Fibroblast of gingiva (primary cell): ENCODE data around the gene KIF1B.
"Not testable (repeated sequence)": the region's sequence is repeated elsewhere in the genome, so short reads cannot be mapped to it uniquely, and the experiment has no call there.

ENCODE experiments used
- DNase-seq: peaks from one replicate; pipeline ENCODE4 v3.0.0-alpha.2; 2011; ENCODE audit warnings: low read depth

Gene KIF1B

DNA sequence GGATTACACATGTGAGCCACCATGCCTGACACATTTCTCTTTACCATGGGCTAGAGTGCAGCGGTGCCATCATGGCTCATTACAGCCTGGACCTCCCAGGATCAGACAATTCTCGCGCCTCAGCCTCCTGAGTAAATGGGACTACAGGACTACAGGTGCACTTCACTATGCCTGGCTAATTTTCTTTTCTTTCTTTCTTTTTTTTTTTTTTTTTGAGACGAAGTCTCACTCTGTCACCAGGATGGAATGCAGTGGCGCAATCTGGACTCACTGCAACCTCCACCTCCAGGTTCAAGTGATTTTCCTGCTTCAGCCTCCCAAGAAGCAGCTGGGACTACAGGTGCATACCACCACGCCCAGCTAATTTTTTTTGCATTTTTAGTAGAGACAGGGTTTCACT, 14.8 kb upstream of the KIF1B start:
- no peak for DNase-seq

DNA sequence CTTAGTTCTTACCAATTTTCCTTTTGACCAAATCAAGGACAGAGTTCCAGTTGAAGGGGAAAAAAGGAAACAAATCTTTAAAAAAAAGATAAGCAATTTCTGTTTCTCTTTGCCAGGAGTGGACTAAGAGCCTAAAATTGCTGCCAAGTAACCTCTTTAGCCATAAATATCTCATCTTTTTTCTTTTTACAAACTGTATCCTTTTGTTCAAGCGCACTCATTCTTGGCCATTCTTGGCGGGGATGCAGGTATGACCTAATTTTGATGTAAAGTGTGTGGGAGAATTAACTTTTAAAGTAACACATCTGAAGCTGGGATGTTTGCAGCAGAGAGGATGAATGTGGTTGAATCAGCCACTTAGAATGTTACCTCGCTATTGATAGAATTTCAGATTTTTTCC, 13.4 kb upstream of the KIF1B start:
- no peak for DNase-seq

DNA sequence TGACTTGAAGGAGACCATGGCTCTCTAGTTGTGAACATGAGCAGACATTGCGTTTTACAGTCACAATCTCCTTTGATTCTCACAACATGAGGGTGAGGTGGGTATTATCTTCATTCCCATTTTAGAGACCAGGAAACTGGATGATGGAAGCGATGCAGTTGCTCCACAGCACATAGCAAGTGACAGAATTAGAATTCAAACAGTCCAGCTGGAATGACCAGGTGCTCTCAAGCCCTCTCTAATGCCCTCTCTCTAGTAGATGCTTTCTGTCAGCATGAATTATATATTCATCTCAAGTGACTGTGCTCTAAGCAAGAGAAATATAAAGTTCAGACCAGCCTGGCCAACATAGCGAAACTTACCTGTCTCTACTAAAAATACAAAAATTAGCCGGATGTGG, 9.8 kb upstream of the KIF1B start:
- DNase-seq = no peak

DNA sequence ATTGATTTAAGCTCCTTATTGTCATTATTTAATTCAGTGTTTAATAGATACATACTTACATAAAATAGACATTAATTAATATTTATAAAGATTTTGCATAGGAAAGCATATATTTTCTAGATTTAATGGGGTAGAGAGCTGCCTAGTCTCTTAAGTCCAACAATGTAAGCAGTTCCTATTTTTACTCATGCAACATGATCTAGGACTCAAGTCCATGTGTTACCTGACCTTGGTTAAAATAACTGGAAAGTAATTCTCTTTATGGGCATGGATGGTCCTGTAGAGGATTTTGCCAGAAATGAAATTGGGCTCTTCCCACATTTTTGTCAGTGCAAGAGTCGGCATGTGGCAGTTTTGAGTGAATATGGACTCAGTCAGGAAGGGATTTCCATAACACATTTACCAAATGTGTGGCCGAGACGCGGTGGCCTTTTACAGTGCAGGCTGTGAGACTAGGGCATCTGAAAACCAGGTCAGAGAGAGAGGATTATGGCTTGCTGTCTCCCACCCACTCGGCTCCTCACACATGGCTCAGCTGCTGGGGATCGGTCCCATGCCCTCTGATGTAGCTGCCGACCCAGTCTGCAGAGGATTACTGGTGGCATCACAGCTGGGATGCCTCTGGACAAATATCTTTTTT, 6.2 kb upstream of the KIF1B start:
- no peak for DNase-seq

DNA sequence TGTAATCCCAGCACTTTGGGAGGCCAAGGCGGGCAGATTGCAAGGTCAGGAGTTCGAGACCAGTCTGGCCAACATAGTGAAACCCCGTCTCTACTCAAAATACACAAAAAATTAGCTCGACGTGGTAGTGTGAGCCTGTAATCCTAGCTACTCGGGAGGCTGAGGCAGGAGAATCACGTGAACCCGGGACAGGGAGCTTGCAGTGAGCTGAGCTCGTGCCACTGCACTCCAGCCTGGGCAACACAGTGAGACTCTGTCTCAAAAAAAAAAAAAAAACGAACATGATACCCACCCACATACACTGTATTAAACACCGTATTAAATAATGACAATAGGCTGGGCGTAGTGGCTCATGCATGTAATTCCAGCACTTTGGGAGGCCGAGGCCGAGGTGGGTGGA, 5.2 kb upstream of the KIF1B start:
- DNase-seq = not testable (repeated sequence)

DNA sequence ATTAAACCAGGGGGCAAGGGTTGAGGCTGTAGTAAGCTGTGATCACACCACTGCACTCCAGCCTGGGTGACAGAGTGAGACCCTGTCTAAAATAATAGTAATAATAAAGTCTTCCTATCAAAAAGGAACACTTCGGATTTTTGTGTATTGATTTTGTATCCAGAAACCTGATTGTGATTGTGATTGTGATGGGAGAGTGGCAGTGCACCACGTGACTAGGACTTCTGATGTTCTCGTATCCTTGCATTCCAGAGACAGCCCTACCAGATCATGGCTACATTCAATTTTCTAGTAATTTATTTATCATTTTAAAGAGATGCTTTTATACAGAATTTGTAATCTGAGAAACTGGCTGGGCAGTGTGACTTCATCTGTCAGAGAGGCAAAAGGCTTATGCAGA, 2.6 kb upstream of the KIF1B start:
- no peak for DNase-seq

DNA sequence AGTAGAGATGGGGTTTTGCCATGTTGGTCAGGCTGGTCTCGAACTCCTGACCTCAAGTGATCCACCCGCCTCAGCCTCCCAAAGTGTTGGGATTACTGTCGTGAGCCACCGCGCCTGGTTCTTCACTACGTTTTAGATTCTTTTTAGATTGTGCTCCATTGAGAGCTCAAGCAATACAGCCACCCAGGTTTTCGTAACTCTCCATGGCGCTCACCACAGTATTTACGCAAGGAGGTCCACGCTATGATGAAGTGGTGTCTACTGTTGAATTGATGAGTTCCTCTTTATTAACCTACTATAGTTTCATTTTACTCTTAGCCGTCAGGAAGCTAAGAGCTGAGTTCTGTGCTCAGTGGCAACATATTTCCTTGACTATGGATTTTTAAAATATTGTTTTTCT, 1.8 kb upstream of the KIF1B start:
- DNase-seq = no peak

DNA sequence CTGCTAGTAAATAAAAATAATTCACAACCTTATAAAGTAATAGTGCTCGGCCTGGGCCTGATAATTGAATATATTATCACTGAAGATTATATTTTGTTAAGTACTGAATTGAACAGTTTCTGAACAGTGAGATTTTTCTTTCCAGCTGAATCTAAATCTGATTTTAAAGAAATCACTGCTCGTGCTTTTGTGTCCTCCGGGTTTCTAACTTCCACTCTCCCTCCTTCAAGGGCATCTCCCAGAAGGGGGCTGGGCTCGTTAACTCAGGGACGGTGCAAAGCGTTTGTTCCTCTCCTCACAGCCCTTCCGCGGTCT, 823 bp upstream of the KIF1B start:
- DNase-seq = no peak

DNA sequence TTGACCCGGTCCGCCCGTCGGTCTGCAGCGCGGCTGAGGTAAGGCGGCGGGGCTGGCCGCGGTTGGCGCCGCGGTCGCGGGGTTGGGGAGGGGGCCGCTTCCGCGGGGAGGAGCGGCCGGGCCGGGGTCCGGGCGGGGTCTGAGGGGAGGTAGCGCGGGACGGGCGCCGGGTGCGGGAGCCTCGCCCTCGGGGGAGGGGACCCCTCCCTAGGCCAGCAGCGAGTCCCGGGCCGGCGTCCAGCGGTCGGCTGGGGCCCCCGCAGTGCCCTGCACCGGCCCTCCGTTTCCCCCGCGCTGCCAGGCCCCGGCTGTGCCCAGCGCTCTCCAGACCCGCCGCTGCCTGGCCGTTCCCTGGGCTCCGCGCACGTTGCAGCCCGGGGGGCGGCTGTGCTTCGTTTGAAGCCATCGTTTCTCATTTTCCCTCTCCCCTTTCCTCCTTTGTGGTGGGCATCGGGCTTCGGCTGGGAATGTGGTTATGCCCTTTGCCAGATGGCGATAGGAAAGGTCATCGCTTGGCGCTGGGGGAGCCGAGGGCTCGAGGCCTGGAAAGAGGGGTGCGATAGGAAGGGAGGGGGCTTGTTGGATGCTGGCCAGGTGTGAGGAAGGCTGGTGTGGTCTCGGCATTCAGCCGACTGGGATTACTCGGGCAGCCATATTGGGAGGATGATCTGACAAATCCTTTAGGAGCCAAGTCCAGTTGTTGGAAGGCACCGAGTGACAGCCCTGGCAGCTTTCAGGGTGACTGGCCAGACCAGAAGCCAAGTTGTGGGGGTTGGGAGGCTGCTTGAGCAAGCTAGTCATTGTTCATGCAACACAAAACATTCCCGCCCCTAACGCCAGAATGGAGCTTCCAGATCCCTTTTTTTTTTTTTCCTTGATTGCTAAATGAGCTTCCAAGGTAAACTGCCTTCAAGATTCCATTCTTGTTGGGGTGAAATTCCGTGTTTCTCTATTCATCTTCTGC, 753 bp downstream of the KIF1B start:
- DNase-seq = peak; percentile 97

DNA sequence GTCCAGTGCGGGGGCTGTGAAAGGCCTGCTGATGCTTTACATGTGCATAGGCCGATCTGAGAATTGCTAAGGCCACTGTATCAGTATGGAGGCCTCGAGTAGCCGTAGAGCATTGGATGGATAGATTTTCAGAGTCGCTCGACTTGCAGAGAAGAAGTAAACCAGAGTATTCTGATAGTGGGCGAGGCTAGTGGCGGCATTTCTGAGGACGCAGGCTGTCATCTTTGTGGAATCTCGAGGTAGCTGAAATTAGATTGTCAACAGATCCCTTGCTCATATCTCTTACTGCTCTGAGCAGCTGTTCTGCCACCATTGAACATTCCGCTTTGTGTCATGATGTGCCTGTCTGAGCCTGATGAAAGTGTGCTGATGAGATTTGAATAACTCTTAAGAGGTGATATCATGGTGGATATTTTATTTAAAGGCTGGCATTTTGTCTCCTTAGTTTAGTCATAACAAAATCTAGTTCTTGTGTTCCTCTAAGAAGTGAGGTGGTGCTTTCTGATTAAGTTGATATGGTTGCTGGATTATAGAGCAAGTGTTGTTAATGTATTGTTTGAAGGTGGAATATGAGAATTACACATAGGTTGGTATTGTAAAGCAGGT, 1.5 kb downstream of the KIF1B start:
- no peak for DNase-seq

DNA sequence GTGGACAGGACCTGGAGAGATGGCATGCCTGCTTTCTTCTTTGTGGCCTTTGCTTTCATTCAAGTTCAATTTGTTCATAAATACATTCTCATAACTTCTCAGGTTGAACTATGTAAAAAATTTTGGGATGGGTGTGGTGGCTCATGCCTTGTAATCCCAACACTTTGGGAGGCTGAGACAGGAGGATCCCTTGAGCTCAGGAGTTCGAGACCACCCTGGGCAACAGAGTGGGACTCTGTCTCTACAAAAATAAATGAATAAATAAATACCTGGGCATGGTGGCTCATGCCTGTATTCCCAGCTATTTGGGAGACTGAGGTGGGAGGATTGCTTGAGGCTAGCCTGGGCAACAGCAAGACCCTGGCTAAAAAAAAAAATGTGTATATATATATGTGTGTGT, 2.1 kb downstream of the KIF1B start:
- DNase-seq = no peak

DNA sequence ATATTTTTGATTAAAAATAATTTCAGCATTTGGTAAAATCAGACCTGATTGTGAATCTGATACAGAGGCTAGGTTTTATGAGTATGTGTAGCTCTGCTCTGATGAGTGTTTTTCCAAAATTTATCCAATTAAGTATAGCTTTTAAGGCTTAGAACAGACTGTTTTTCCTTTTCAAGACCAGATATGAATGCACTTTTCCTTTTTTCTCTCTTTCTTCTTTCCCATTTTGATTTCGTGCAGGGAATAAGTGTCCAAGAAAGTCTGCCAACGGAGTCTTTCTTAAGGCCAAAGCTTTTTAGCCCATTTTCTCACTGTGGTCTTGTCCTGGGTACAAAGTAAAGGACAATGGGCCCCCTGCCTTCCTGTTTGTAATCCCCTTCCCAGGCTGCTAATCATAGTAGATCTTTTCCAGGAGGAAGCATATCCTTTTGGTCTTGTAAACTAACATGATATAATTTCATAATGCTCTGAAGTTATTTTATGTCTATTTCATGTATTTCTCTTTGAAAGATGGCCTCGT, 2.9 kb downstream of the KIF1B start:
- DNase-seq = no peak

DNA sequence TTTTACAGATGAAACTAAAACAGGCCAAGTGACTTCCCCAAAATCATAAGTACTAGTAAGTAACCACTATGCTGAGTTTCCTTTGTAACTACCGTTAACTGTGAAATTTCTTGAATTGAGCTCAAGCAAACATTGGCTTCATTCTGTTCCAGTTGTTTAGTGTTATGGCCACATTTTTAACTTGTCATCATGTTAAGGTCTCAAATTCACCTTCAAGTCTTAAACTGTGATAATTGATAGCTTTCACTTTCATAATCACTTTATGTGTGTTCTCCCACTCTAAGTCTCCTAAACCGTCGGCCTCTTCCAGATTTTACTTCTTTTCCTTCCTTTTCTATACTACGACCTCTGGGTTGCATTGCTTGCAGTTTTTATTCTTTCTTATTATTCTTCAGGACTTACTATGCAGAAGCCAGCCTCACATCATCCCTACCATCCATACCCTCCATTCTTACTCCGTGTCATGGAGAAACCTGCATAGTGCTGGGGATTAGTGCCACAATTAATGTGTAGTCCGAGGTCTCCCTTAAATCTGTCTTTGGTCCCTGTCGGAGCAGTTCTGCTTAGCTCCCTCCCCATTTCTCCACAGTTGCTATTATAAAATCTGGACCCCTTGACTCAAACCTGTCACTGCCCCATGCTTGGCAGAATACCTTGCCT, 5.8 kb downstream of the KIF1B start:
- no peak for DNase-seq

DNA sequence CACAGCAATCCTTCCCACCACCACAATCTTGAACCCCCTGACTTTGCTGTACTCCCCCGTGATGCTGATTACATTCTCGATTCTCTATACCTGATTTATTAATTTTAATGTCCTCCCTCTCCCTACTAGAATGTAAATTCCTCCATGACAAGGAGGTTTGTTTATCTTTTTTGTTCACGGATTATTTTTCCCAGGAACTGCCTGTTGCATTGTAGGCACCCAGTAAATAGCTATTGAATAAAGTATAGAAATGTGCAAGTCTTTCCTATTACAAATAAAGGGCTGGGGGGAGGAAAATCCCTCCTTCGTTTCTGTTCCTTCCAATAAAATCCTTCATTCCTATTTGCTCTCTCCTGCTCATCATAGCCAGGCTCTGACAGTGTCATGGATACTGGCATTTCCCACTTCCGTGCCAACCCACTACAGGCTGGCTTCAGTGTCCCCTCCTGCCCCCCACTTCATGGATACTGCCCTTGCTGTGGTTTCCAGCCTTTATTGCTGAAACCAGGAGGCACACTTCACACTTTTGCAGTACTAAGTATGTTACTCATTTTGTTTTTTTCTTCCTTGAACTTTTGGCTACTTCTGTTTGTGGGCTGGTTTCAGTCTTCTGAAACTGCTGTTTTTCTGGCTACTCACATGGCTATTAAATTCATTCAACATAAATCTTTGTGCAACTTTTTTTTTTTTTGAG, 7.5 kb downstream of the KIF1B start:
- DNase-seq = peak; percentile 55

DNA sequence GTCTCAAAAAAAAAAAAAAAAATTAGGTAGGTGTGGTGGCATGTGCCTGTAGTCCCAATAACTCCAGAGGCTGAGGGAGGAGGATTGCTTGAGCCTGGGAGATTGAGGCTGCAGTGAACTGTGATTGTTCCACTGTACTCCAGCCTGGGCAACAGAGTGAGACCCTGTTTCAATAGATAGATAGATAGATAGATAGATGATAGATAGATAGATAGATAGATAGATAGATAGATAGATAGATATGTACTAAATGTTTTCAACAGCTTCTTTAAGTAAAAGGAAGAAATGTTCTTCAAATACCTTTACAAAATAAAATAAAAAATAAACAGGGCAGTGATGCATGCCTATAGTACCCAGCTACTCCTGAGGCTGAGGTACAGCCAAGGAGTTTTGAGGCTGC, 9.8 kb downstream of the KIF1B start:
- no peak for DNase-seq

DNA sequence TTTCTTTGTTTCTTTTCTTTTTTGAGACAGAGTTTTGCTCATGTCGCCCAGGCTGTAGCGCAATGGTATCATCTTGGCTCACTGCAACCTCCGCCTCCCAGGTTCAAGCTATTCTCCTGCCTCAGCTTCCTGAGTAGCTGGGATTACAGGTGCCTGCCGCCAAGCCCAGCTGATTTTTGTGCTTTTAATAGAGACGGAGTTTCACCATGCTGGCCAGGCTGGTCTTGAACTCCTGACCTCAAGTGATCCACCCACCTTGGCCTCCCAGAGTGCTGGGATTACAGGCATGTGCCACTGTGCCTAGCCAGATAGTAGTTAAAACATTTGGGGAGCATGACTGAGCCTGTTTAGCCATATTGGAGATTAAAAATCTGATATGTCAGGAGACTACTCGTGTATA, 10.3 kb downstream of the KIF1B start:
- not testable (repeated sequence) for DNase-seq

DNA sequence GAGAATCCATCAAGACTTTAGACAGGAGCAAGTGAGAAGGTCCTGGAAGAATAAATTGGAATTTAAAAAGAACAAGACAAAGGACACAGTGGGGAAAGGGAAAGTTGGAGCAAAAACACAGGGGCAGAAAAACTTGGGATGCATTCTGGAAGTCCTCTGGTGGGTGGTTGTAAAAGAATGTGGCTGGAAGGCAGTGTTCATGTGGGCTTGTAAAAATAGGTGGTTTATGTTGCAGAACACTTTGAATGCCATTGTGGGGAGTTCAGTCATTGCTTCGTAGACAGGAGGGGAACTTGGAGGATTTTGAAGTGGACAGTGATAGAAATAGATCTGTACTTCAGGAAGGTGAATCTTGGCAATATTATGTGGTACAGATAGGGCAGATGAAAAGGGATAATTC, 15.2 kb downstream of the KIF1B start:
- DNase-seq = no peak

DNA sequence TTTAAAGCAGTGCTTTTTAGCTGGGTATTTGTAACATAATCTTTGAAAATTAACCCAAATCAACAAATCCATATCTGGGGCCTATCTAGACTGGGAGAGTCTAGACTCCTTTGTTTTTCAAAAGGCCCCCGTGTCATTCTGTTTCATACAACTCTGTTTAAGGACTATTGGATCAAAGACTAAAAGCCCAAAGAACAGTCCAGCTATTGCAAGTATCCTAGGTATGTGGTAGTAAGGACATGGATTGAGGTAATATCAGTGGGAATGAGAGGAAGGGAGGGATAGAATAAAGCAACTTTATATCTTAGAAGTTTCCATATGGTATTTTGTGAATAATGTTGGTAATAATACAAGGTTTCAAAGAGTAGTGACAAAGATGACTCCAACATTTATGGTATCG, 18.2 kb downstream of the KIF1B start:
- DNase-seq = no peak

DNA sequence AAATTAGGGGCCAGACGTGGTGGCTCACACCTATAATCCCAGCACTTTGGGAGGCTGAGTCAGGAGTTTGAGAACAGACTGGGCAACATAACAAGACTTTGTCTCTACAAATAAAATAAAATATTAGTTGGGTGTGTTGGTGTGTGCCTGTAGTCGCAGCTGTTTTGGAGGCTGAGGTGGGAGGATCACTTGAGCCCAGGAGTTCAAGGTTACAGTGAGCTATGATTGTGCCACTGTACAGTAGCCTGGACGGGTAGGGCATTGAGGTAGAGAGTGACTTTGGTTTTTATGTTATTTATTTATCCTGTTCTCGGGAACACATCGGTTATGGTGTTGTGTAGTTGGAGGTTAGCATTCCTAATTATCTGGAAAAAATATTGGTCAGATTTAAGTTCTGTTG, 19.5 kb downstream of the KIF1B start:
- DNase-seq = no peak

DNA sequence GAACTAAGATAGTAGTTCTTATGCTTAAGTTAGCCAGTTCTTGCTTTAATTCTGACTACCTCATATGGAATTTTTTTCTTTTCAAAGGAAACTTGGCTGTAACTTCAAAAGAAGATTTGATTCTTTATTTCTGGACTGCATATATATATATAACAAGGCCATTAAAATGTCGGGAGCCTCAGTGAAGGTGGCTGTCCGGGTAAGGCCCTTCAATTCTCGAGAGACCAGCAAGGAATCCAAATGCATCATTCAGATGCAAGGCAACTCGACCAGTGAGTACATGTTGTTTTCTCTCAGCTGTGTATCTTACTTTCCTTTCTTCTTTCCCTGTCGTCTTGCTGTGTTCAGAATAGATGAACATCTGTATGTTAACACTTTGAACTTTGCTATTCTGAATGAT, 21.8 kb downstream of the KIF1B start:
- DNase-seq = no peak

DNA sequence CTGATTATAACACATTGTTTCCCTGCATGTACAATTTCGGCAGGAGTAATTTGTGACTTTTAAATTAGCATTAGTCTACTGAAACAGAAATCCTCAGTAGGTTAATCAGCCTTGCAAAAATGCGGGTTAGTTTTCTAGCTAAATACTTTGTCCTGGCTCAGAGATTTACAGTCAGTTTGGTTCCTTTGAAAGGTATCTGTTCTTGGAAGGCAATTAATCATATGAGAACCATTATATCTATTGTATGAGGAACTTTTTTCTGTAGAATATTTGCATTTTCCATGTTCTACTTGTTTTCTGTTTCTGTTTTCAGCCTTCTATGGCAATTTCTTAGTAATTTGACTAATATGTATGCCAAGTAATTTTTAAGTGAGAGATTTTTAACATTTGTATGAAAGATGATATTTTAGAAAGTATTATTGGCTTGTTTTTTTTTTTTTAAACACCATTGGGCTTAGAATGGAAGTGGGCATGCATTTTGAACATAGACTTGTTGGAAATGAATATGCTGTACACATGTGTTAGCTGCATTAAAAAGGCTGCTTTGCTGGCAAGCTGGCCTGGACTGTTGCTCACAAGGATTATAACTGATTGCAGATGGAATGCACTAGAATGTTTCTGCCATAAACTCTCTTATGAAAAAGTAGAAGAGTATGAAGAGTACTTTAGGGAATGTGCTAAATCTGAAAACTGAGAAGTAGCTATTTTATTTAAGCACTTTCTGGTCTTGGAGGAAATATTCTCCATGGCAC, 26.2 kb downstream of the KIF1B start:
- DNase-seq = peak; percentile 74
